SK-N-SH (cell line): Measurements from ENCODE around the gene SOD3.

Experiments used
- CTCF ChIP-seq: fragments of 200-600 bp; sonication (generic); IDR thresholded peaks from 2 replicates; pipeline ENCODE4 v1.6.1; 2017; ENCODE audit warnings: antibody characterized with exemption, mild to moderate bottlenecking, moderate library complexity
- POLR2AphosphoS5 ChIP-seq: IDR thresholded peaks from 2 replicates; pipeline ENCODE4 v1.6.1; 2012; ENCODE audit warnings: low read depth, low read length

GRCh38 chr4:24772952-24773351, 22.4 kb upstream of the SOD3 start:
- TF ChIP-seq CTCF (no peak), POLR2AphosphoS5 (no peak)
